ENCODE data around the gene ACSS3.

ACSS3 gene

DNA sequence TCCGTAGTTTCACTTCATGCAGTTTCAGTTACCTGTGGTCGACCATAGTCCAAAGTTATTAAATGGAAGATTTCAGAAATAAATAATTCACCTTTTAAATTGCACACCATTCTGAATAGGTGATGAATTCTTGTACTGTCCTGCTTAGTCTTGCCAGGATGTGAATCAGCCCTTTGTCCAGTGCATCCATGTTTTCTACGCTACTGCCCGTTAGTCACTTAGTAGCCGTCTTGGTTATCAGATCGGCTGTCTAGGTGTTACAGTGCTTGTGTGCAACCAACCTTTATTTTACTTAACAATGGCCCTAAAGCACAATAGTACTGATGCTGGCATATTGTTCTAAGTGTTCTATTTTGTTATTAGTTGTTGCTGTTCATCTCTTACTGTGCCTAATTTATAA is 146.7 kb downstream of the ACSS3 start:
- TF ChIP-seq, protein P1, sequence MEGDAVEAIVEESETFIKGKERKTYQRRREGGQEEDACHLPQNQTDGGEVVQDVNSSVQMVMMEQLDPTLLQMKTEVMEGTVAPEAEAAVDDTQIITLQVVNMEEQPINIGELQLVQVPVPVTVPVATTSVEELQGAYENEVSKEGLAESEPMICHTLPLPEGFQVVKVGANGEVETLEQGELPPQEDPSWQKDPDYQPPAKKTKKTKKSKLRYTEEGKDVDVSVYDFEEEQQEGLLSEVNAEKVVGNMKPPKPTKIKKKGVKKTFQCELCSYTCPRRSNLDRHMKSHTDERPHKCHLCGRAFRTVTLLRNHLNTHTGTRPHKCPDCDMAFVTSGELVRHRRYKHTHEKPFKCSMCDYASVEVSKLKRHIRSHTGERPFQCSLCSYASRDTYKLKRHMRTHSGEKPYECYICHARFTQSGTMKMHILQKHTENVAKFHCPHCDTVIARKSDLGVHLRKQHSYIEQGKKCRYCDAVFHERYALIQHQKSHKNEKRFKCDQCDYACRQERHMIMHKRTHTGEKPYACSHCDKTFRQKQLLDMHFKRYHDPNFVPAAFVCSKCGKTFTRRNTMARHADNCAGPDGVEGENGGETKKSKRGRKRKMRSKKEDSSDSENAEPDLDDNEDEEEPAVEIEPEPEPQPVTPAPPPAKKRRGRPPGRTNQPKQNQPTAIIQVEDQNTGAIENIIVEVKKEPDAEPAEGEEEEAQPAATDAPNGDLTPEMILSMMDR (IDR thresholded peaks at IDR 0.05; ENCODE audit: control insufficient read depth, insufficient read depth, low read depth, low read length, missing control alignments): no peak
- H3K4me3 ChIP-seq (ENCODE audit: control insufficient read depth, low read depth, low read length): no peak overlapping the region
- no peak for DNase-seq (ENCODE audit: low read depth)

DNA sequence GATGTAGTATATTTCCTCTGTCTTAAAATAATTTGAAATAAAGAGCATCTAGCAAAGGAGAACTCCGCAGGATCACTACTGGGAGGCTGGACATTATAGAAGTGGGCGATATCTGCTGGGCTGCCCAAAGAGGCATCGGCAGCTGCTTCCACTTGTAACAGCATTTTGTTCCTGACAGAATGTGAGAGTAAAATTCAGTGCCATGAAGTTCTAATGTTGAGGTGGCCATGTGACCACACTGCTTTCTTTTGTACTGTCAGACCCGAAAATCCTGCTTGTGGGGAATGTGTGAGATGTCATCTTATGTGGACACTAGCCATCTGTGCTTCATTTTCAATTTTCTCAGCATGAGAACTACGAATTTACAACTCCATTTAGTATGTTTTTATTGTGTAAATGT is 151.9 kb downstream of the ACSS3 start:
- H3K4me3 ChIP-seq (ENCODE audit: control insufficient read depth, low read depth, low read length): no peak overlapping the region
- TF ChIP-seq, protein P1 (IDR thresholded peaks at IDR 0.05; ENCODE audit: control insufficient read depth, insufficient read depth, low read depth, low read length, missing control alignments): no peak
- DNase-seq (ENCODE audit: low read depth): no peak

DNA sequence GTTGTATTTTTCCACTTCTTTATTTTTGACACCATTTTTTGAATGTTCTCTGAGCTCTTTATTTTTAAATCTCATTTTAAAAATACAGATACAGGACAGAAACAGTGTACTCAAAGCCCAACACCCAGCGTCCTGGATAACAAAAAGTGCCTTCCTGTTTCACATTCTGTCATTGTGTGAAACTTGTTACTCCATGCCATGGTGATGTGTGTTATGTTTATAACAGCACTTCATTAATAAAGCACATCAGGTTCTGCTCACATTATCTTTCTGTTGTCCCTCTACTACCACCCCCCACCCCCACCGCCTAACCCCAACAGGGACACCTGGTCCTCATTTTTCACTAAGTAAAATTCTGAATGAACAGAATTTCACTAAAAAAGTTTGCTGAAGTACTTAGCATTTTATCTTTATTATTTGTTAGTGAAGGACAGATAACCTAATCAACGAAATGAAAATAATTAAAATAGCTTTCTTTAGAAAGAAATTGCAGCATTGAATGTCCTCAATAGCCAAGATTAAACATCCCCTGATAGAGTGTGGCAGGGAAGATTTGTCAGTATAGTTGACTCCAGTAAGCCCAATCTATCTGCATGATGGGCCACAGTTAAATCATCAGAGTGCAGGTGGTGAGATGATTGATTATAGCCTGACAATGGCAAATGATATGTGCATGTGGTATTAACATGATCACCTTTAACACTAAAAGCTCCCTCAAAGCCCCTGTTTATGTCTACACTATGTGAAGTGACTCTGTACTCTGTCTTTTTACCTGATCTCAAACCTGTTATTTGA is 153.9 kb downstream of the ACSS3 start:
- TF ChIP-seq, protein P1 (IDR thresholded peaks at IDR 0.05; ENCODE audit: control insufficient read depth, insufficient read depth, low read depth, low read length, missing control alignments): no peak
- DNase-seq (ENCODE audit: low read depth): no peak
- H3K4me3 ChIP-seq (ENCODE audit: control insufficient read depth, low read depth, low read length): no peak overlapping the region

DNA sequence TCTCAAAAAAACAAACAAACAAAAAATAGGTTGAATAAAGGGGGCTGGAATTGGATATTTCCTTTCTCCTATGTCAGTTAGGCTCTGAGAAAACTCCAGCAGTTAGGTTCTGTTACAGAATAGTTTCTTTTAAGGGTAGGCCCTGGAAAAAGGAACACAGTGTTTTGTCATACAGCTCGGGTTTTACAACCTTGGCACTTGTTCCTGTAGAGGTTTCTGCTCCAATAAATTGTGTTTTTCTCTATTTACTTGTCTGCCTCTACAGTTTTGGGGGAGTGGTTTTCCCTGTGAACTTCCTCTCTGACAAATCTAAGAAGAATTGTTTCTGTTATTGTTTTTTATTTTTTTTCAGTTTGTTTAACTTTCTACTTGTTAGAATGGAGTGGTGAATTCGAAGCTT is 167.6 kb downstream of the ACSS3 start:
- DNase-seq (ENCODE audit: low read depth): no peak
- H3K4me3 ChIP-seq (ENCODE audit: control insufficient read depth, low read depth, low read length): no peak overlapping the region

DNA sequence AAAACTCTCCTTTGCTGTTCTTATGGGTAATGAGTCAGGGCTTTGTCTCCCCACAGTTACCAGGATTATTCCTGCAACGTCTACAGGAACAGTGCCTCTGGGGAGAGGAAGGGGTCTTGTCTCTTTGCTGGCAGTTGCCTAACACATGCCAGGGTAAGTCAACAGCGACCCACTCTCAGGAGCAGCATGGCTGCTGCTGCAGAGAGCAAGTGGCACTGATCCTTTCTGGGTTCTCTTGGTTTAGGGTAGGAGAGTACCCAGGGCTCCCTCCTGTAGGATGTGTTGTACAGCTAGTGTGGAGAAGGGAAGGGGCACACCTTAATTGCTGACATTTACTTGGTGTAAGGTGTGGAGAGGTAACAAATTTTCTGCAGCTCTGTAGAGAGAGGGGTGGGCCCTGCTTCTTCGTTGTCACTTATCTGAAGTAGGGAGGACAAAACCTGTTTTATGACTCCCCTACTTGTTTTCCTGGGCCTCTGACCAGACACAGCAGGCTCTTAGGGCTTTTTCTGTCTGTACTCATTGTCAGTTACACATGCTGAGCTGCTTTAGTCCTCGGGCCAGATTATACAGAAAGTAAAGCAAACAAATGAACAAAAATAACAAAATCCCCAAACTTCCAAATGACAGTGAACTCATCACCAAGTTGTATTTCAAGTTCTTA is 168.2 kb downstream of the ACSS3 start:
- H3K4me3 ChIP-seq (ENCODE audit: control insufficient read depth, low read depth, low read length): no peak overlapping the region
- TF ChIP-seq, protein P1 (IDR thresholded peaks at IDR 0.05; ENCODE audit: control insufficient read depth, insufficient read depth, low read depth, low read length, missing control alignments): no peak
- no peak for DNase-seq (ENCODE audit: low read depth)

More for the DNA sequence above, 167.6 kb downstream of the ACSS3 start:
- TF ChIP-seq, protein P1 (IDR thresholded peaks at IDR 0.05; ENCODE audit: control insufficient read depth, insufficient read depth, low read depth, low read length, missing control alignments): no peak

DNA sequence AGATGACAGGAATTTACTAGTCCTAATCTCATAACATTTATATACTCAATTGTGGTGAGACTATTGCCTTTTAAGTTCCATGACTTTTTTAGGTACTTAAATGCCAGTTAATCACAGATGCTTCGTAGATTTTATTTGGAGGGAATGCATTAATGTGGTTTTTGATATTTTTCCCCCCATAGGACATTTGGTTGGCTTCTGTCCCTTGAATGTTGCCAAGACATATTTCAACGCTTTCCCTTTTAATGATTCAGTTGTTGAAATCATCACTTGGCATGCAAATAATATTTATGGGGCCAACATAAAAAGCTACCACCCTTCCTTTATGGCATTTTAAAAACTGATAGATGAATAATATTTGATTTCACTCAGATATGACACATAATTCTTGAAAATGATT is 172.1 kb downstream of the ACSS3 start:
- no peak overlapping the region for H3K4me3 ChIP-seq (ENCODE audit: control insufficient read depth, low read depth, low read length)
- TF ChIP-seq, protein P1 (IDR thresholded peaks at IDR 0.05; ENCODE audit: control insufficient read depth, insufficient read depth, low read depth, low read length, missing control alignments): no peak
- no peak for DNase-seq (ENCODE audit: low read depth)
